GM23248 (cell line): ENCODE results near the gene ABCD1. TPM values are rescaled to one million over a fixed set of nuclear protein-coding genes. Genes with fewer than 3 reads are reported as not detected.
A peak's percentile ranks its signal among the peaks of the same experiment; 100 is the strongest.

Experiments used
- DNase-seq: peaks from one replicate; pipeline ENCODE4 v3.0.0-alpha.2; 2015
- H2AFZ ChIP-seq: fragments of 200-600 bp; sonication (generic); 2 replicates; pipeline ENCODE4 v1.6.1; 2016; ENCODE audit warnings: antibody characterized with exemption
- H3F3A ChIP-seq: fragments of 200-600 bp; sonication (generic); 2 replicates; pipeline ENCODE4 v1.6.1; 2016; ENCODE audit warnings: mild to moderate bottlenecking, antibody characterized with exemption, mixed run types; ENCODE audit not compliant: insufficient read depth
- H3K27ac ChIP-seq: fragments of 200-600 bp; sonication (generic); 2 replicates; pipeline ENCODE4 v1.5.1; 2016; ENCODE audit warnings: mild to moderate bottlenecking
- H3K27me3 ChIP-seq: fragments of 200-600 bp; sonication (generic); replicated peaks from 2 replicates; pipeline ENCODE4 v1.6.1; 2016; ENCODE audit warnings: mild to moderate bottlenecking; ENCODE audit not compliant: insufficient read depth
- H3K36me3 ChIP-seq: fragments of 200-600 bp; sonication (generic); 2 replicates; pipeline ENCODE4 v1.6.1; 2016; ENCODE audit warnings: low read depth, mild to moderate bottlenecking
- H3K4me1 ChIP-seq: fragments of 200-600 bp; sonication (generic); 2 replicates; pipeline ENCODE4 v1.6.1; 2016; ENCODE audit warnings: mild to moderate bottlenecking; ENCODE audit not compliant: insufficient read depth
- H3K4me2 ChIP-seq: fragments of 200-600 bp; sonication (generic); one replicate; pipeline ENCODE4 v1.6.1; 2016; ENCODE audit warnings: mild to moderate bottlenecking; ENCODE audit not compliant: unreplicated experiment
- H3K4me3 ChIP-seq: fragments of 200-600 bp; sonication (generic); 2 replicates; pipeline ENCODE4 v1.5.1; 2016; ENCODE audit warnings: mild to moderate bottlenecking
- H3K79me2 ChIP-seq: fragments of 200-600 bp; sonication (generic); 2 replicates; pipeline ENCODE4 v1.6.1; 2016; ENCODE audit warnings: mild to moderate bottlenecking; ENCODE audit not compliant: insufficient read depth
- H3K9ac ChIP-seq: fragments of 200-600 bp; sonication (generic); 2 replicates; pipeline ENCODE4 v1.6.1; 2016; ENCODE audit warnings: mild to moderate bottlenecking
- H3K9me2 ChIP-seq: fragments of 200-600 bp; sonication (generic); 2 replicates; pipeline ENCODE4 v1.6.1; 2016; ENCODE audit warnings: mixed run types, mild to moderate bottlenecking, moderate library complexity; ENCODE audit not compliant: insufficient read depth
- H3K9me3 ChIP-seq: fragments of 200-600 bp; sonication (generic); one replicate; pipeline ENCODE4 v1.6.1; 2017; ENCODE audit warnings: low read depth
- H4K20me1 ChIP-seq: fragments of 200-600 bp; sonication (generic); 2 replicates; pipeline ENCODE4 v1.6.0; 2016; ENCODE audit not compliant: insufficient read depth
- EZH2 ChIP-seq: fragments of 200-600 bp; sonication (generic); IDR thresholded peaks from 2 replicates; pipeline ENCODE4 v1.6.1; 2018; ENCODE audit warnings: antibody characterized with exemption, mild to moderate bottlenecking; ENCODE audit not compliant: insufficient read depth, poor library complexity, severe bottlenecking
- EZH2phosphoT487 ChIP-seq: fragments of 200-600 bp; sonication (generic); IDR thresholded peaks from 2 replicates; pipeline ENCODE4 v1.6.1; 2018; ENCODE audit warnings: antibody characterized with exemption, moderate library complexity, mild to moderate bottlenecking, low read depth; ENCODE audit not compliant: insufficient read depth
- WGBS, 2 experiments: methylation state at CpG; one replicate each; pipeline ENCODE4 v1.1.6; 2015 to 2017; ENCODE audit warnings: low lambda C conversion rate in 2 of 2, low coverage in 1 of 2; ENCODE audit errors: missing lambda C conversion rate in 2 of 2; 5-methylcytosine and 5-hydroxymethylcytosine counted together
- in situ Hi-C: fragments of 300-500 bp; cut with MboI; formaldehyde crosslinking; loops from 2 replicates; pipeline ENCODE4 v1.15.0; 2020
- polyA plus RNA-seq: library from polyadenylated mRNA; unstranded; fragments of >200 nt; fragmentation: Nextera tagmentation; extraction: Ambion mirVana; gene quantifications from 2 replicates; pipeline ENCODE4 v1.2.1, GENCODE V29; 2016
- total RNA-seq: library from RNA; depleted of rRNA; stranded (reverse); fragments of >200 nt; shearing (Covaris generic); gene quantifications from 2 replicates; pipeline ENCODE4 v1.2.3, GENCODE V29; 2014

Gene ABCD1
- total and polyA plus RNA-seq, 2 experiments from 2014 or later: 9.8 to 24.4 TPM

DNA sequence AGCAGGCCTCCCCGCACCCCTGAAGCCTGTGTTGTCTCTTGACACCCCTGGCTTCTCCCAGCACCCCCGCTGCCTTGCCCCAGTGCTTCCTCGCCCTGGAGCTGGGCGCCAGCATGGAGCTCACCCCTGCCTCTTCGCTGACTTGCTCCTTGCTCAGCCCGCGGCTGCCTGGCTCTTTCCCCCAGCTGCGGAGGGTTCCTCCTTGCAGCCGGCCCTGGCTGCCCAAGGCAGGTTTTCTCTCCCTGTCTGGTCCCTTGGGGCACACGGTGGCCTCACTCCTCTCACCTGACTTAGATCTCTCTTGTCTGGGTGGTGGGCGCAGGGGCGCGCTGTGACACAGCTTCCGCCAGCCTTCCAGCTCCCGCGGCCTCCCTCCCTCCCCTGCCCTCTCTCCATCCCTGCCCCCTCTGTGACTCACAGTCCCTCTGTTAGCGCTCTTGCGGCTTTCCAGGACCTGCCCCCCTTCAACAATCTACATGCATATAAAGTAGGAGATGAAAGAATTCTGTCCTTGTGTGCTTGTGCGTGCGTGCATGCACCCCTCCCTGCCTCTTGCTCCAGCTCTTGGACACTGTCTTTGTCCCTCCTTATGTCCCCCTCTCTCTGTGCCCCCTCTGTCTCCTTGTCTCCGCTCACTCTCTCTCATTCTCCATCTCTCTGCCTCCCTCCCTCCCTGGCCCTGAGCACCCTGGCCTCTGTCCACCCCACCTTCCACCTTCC lies 41.6 kb downstream of the ABCD1 start:
- in situ Hi-C loops: no loop called here
- H3K9me3 ChIP-seq: no peaks in the 10 kb centered on the region
- peaks cover 5% of the 10 kb centered on the region; the same call in 1 of the 2 replicates for H3K4me1 ChIP-seq
- peak overlapping the region; percentile 71 for H3K27ac ChIP-seq
- no peaks in the 10 kb centered on the region for H3F3A ChIP-seq
- peak overlapping the region; percentile 73 for H3K4me3 ChIP-seq
- no peaks in the 10 kb centered on the region for H3K36me3 ChIP-seq
- peak overlapping the region; percentile 57; the same call in 1 of the 2 replicates for H2AFZ ChIP-seq
- peak; percentile 82 for DNase-seq
- no peaks in the 10 kb centered on the region for H3K9me2 ChIP-seq
- H4K20me1 ChIP-seq: no peaks in the 10 kb centered on the region
- WGBS, 2 experiments: 8 to 17% methylated on average over 6 to 13 of the region's 21 CpGs
- peak overlapping the region; percentile 73 for H3K4me2 ChIP-seq
- TF ChIP-seq EZH2: no peak
- TF ChIP-seq EZH2phosphoT487: no peak
- peaks cover 11% of the 10 kb centered on the region for H3K79me2 ChIP-seq
- H3K27me3 ChIP-seq: no peaks in the 10 kb centered on the region
- H3K9ac ChIP-seq: peak overlapping the region; percentile 73

DNA sequence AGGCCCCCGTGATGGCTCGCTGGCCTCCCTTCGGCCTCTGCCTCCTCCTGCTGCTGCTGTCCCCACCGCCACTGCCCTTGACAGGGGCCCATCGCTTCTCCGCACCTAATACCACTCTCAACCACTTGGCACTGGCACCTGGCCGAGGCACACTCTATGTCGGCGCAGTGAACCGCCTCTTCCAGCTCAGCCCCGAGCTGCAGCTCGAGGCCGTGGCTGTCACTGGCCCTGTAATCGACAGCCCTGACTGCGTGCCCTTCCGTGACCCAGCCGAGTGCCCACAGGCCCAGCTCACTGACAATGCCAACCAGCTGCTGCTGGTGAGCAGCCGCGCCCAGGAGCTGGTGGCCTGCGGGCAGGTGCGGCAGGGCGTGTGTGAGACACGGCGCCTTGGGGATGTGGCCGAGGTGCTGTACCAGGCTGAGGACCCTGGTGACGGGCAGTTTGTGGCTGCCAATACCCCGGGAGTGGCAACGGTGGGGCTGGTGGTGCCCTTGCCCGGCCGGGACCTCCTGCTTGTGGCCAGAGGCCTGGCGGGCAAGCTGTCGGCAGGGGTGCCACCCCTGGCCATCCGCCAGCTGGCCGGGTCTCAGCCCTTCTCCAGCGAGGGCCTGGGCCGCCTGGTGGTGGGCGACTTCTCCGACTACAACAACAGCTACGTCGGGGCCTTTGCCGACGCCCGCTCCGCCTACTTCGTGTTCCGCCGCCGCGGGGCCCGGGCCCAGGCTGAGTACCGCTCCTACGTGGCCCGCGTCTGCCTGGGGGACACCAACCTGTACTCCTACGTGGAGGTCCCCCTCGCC lies 42.4 kb downstream of the ABCD1 start:
- no peak overlapping the region for H3K9ac ChIP-seq
- peaks cover 11% of the 10 kb centered on the region for H3K79me2 ChIP-seq
- no peak overlapping the region for H2AFZ ChIP-seq
- H3K4me1 ChIP-seq: peaks cover 5% of the 10 kb centered on the region; the same call in 1 of the 2 replicates
- H3K9me3 ChIP-seq: no peaks in the 10 kb centered on the region
- no peak for DNase-seq
- no peak overlapping the region; the same call in 1 of the 2 replicates for H3K27ac ChIP-seq
- no peaks in the 10 kb centered on the region for H3K36me3 ChIP-seq
- no peak overlapping the region for H3K4me2 ChIP-seq
- no peaks in the 10 kb centered on the region for H3K27me3 ChIP-seq
- no peaks in the 10 kb centered on the region for H3K9me2 ChIP-seq
- no peaks in the 10 kb centered on the region for H4K20me1 ChIP-seq
- no peaks in the 10 kb centered on the region for H3F3A ChIP-seq
- TF ChIP-seq EZH2: no peak
- TF ChIP-seq EZH2phosphoT487: no peak
- 88 to 96% methylated on average over 14 to 43 of the region's 56 CpGs for WGBS, 2 experiments
- in situ Hi-C loops: no loop called here
- no peak overlapping the region for H3K4me3 ChIP-seq

DNA sequence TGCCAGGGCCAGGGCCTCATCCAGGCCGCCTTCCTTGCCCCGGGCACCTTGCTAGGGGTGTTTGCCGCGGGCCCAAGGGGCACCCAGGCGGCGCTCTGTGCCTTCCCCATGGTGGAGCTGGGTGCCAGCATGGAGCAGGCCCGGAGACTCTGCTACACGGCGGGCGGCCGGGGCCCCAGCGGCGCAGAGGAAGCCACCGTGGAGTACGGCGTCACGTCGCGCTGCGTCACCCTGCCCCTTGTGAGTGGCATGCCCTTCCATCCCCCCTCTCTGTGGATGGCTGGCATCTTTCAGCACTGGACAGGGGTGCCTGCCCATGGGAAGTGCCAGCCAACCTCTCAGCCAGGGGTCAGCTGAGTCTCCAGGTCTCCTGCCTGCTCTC lies 43.0 kb downstream of the ABCD1 start:
- Histone ChIP-seq H3K9ac (no peak overlapping the region), H3K36me3 (no peaks in the 10 kb centered on the region), H3K79me2 (peaks cover 11% of the 10 kb centered on the region), H2AFZ (no peak overlapping the region), H3K4me3 (no peak overlapping the region), H3F3A (no peaks in the 10 kb centered on the region), H3K27me3 (no peaks in the 10 kb centered on the region), H3K9me3 (no peaks in the 10 kb centered on the region), H3K9me2 (no peaks in the 10 kb centered on the region), H3K4me1 (peaks cover 5% of the 10 kb centered on the region; the same call in 1 of the 2 replicates), H3K4me2 (no peak overlapping the region), H4K20me1 (no peaks in the 10 kb centered on the region), H3K27ac (no peak overlapping the region)
- WGBS, 2 experiments: 98 to 100% methylated on average over 9 to 13 of the region's 20 CpGs
- TF ChIP-seq EZH2: no peak
- no peak for TF ChIP-seq EZH2phosphoT487
- in situ Hi-C loops: no loop called here
- DNase-seq: no peak

DNA sequence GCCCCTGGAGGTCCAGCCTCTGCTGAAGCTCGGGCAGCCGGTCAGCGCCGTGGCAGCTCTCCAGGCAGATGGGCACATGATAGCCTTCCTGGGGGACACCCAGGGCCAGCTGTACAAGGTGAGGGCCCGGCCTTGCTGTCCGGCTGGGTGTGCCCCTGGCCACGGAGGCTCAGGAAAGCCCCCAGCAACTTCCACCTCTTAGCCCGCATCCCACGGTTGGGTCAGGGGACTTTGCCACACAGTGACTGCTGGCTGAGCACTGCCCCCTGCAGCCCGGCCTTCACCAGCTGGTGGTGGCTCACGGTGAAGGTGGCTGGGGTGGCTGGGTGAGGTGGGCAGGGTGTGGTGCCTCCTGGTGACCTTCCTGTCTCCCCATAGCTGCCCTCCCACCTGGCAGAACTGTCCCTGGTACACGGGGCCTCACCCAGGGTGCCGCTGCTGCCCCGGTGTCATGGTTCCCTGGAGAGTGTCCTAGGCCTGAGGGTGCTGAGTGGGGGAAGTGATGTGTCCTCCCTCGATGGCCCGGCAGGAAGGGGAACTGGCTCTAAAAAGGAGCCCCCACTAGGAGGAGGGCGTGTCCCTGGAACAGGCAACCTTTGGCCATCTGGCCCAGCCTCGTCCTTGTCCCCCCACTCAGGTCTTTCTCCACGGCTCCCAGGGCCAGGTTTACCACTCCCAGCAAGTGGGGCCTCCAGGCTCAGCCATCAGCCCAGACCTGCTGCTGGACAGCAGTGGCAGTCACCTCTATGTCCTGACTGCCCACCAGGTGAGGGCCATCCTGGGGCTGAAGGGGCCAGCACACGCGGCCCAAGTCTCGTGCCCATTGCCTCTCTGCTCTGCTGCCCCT lies 43.9 kb downstream of the ABCD1 start:
- no peak for DNase-seq
- no peaks in the 10 kb centered on the region for H3K9me3 ChIP-seq
- no peak overlapping the region for H3K4me3 ChIP-seq
- no peak overlapping the region for H3K9ac ChIP-seq
- H3K4me1 ChIP-seq: peaks cover 5% of the 10 kb centered on the region; the same call in 1 of the 2 replicates
- no peaks in the 10 kb centered on the region for H3K27me3 ChIP-seq
- WGBS, 2 experiments: 84 to 92% methylated on average over 10 to 14 of the region's 22 CpGs
- H3F3A ChIP-seq: no peaks in the 10 kb centered on the region
- in situ Hi-C loops: no loop called here
- TF ChIP-seq EZH2 (no peak), EZH2phosphoT487 (no peak)
- H2AFZ ChIP-seq: no peak overlapping the region
- peaks cover 11% of the 10 kb centered on the region for H3K79me2 ChIP-seq
- H3K27ac ChIP-seq: no peak overlapping the region
- no peak overlapping the region for H3K4me2 ChIP-seq
- no peaks in the 10 kb centered on the region for H3K9me2 ChIP-seq
- no peaks in the 10 kb centered on the region for H4K20me1 ChIP-seq
- no peaks in the 10 kb centered on the region for H3K36me3 ChIP-seq
